Mucosa of rectum (tissue), 2 donors: Measurements from ENCODE around the gene STAM2.

Source experiments
- H3K27ac ChIP-seq, 2 donors: one replicate each; pipeline ENCODE4 v1.7.0; 2013; ENCODE audit warnings: inconsistent platforms in 2 of 2, low read depth in 2 of 2, low read length in 2 of 2
- H3K27me3 ChIP-seq, 2 donors: one replicate each; pipeline ENCODE4 v1.7.0; 2013; ENCODE audit warnings: low read length in 2 of 2; ENCODE audit not compliant: control insufficient read depth in 2 of 2, insufficient read depth in 2 of 2
- H3K36me3 ChIP-seq, 2 donors: one replicate each; pipeline ENCODE4 v1.7.0; 2013; ENCODE audit warnings: low read length in 2 of 2; ENCODE audit not compliant: control insufficient read depth in 2 of 2, insufficient read depth in 2 of 2
- H3K4me1 ChIP-seq, 2 donors: one replicate each; pipeline ENCODE4 v1.7.0; 2013; ENCODE audit warnings: low read length in 2 of 2, mild to moderate bottlenecking in 1 of 2; ENCODE audit not compliant: control insufficient read depth in 2 of 2, insufficient read depth in 2 of 2
- H3K4me3 ChIP-seq, 2 donors: one replicate each; pipeline ENCODE4 v1.7.0; 2013; ENCODE audit warnings: low read length in 2 of 2
- H3K9ac ChIP-seq, 2 donors: one replicate each; pipeline ENCODE4 v1.7.0; 2013; ENCODE audit warnings: low read length in 2 of 2, low read depth in 1 of 2, mild to moderate bottlenecking in 1 of 2
- H3K9me3 ChIP-seq, 2 donors: one replicate each; pipeline ENCODE4 v1.7.0; 2013; ENCODE audit warnings: low read length in 2 of 2; ENCODE audit not compliant: control insufficient read depth in 2 of 2
- donor health status: healthy.
- donor health status: Normal muscosa, but diverticular disease.

STAM2 gene

GRCh38 chr2:152175368-152176112, at the start of gene STAM2:
Gene STAM2 (minus strand): TSS chr2:152175763. CDS start chr2:152175642, 121 bp downstream.
- Histone ChIP-seq H3K4me3 (peak within 1 kb of the TSS; percentile 99 to 100), H3K27ac (peak within 1 kb of the TSS; percentile 97 to 99), H3K27me3 (no peaks in the 10 kb centered on the region), H3K4me1 (peaks cover 7 to 11% of the 10 kb centered on the region in 2 donors), H3K9me3 (no peaks in the 10 kb centered on the region), H3K36me3 (no peaks in the 10 kb centered on the region), H3K9ac (peak within 1 kb of the TSS; percentile 96)

DNA sequence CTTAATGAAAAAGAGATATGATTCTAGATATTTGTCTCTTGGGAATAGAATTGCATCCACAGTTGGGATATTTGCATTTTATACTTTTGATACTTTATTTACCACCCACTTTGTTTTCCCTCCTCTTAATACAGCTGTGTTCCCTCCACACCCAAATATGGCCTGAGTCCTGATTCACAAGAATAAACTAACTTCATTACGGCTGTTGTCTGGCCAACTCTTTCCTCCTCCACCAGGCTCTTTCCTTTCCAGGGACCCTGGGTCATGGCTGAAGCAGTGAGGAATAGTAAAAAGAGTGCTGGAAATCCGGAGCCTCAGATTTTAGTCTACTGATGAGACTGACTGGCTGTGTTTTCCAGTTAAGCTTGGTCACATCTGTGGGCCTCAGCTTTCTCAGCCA, 48.4 kb upstream of the STAM2 start:
- no peak overlapping the region for H3K4me3 ChIP-seq
- peak overlapping the region; percentile 18 to 41 for H3K27ac ChIP-seq
- H3K27me3 ChIP-seq: no peaks in the 10 kb centered on the region
- H3K9me3 ChIP-seq: no peaks in the 10 kb centered on the region
- H3K9ac ChIP-seq: no peak overlapping the region
- H3K4me1 ChIP-seq: peaks cover 4% of the 10 kb centered on the region in 2 donors
- no peaks in the 10 kb centered on the region for H3K36me3 ChIP-seq

GRCh38 chr2:152222975-152223637, 47.5 kb upstream of the STAM2 start:
- no peak overlapping the region for H3K27ac ChIP-seq
- H3K4me3 ChIP-seq: no peak overlapping the region
- H3K4me1 ChIP-seq: peaks cover 4% of the 10 kb centered on the region in 2 donors
- no peaks in the 10 kb centered on the region for H3K27me3 ChIP-seq
- H3K36me3 ChIP-seq: no peaks in the 10 kb centered on the region
- no peaks in the 10 kb centered on the region for H3K9me3 ChIP-seq
- H3K9ac ChIP-seq: no peak overlapping the region

GRCh38 chr2:152221839-152222238, 46.3 kb upstream of the STAM2 start:
- no peaks in the 10 kb centered on the region for H3K27me3 ChIP-seq
- H3K9me3 ChIP-seq: no peaks in the 10 kb centered on the region
- no peaks in the 10 kb centered on the region for H3K36me3 ChIP-seq
- H3K27ac ChIP-seq: no peak overlapping the region
- no peak overlapping the region for H3K9ac ChIP-seq
- H3K4me1 ChIP-seq: peaks cover 4% of the 10 kb centered on the region in 2 donors
- no peak overlapping the region for H3K4me3 ChIP-seq

DNA sequence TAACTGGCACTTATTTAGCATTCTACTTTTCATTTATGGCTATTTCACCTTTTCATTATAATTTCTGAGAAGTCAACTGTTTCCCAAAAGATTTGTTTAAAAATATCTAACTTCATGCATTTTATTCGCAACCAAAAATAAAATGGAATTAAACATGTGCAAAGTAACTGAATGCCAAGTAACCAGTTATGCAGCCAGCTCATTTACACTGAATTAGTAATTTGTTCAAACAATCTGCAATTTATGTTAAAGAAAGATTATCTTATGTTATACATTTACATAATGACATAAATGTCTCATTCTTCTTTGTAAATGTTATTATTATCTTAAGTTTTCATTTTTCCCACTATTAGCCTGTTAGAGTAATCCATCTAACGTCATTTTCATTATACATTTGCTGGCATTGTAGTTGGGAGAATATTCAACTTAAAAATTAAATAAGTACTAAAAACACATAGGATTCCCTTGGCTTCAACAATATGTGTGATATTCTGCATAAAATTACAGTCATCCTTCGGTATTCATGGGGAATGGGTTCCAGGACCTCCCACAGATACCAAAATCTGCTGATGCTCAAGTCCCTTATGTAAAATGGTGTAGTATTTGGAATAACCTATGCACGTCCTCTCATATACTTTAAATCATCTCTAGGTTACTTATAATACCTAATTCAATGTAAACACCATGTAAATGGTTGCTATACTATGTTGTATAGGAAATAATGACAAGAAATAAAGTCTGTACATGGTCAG, 43.7 kb upstream of the STAM2 start:
- Histone ChIP-seq H3K36me3 (no peaks in the 10 kb centered on the region), H3K27me3 (no peaks in the 10 kb centered on the region), H3K9me3 (no peaks in the 10 kb centered on the region), H3K9ac (no peak overlapping the region), H3K27ac (no peak overlapping the region), H3K4me1 (peaks cover 4% of the 10 kb centered on the region in 2 donors), H3K4me3 (no peak overlapping the region)

- Histone ChIP-seq H3K4me3 (no peak overlapping the region), H3K27ac (no peak overlapping the region), H3K27me3 (no peaks in the 10 kb centered on the region), H3K4me1 (no peaks in the 10 kb centered on the region), H3K9ac (no peak overlapping the region), H3K9me3 (no peaks in the 10 kb centered on the region), H3K36me3 (no peaks in the 10 kb centered on the region)
Observed at GRCh38 chr2:152201466-152201830, 25.9 kb upstream of the STAM2 start.

DNA sequence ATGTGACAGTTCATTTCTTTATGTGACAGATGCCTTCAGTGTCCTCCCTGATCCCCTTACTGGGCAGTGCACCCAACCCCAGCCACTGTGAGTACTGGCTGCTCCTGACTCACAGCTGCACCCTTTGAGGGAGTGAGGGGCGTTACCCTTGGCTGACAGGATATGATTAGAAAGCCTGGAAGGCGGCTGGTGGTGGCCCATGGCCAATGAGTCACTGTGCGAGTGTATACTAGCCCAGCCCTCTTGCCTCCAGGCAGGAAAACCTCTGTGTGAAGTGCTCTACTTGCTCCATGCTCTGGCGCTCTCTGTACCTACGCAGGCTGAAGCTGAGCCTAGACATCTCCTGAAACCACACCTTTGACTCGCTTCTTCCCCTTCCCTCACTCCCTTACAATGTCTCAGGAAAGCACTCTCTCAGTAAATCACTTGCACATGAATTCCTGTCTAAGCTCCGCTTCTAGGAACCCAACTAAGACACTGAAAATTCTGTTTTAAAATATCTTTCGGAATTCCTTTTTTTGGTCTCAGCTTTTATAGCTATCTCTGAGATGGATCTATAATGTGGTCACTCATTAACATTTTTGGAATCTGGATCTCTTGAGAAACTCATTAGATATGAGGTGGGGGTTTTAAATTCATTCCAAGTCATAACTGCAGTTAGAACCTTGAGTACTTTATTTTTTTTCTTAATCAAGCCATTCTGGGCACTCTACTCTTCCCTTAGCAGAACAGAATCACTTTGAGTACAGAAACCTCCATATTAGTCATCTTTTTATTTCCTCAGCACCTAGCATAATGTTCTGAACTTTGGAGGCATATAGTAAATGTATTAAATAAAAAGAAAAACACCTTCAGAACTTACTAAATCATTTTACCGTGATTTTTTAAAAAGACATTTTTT, 25.3 kb upstream of the STAM2 start:
- Histone ChIP-seq H3K4me1 (no peaks in the 10 kb centered on the region), H3K27ac (no peak overlapping the region), H3K4me3 (no peak overlapping the region), H3K27me3 (no peaks in the 10 kb centered on the region), H3K9ac (no peak overlapping the region), H3K9me3 (no peaks in the 10 kb centered on the region), H3K36me3 (no peaks in the 10 kb centered on the region)

GRCh38 chr2:152200101-152200500, 24.5 kb upstream of the STAM2 start:
- Histone ChIP-seq H3K27ac (no peak overlapping the region), H3K9ac (no peak overlapping the region), H3K36me3 (no peaks in the 10 kb centered on the region)

DNA sequence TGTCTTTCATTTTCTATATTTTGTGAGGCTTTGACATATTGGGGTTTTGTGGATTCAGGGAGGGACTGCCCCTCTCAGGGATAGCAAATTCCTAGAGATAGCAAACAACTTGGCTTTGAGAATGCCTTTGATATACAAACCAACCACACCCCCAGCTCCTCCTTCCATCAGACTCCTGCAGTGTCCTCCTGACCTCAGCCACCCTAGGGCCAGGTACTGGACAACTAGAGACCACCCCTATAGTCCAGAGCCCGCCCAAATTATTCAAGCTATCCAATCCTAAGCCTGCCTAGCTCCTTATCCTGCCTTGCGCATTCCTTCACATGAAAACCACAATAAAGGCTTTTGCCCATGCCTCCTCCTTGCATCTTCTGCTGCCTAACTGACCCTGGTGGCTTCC, 22.9 kb upstream of the STAM2 start:
- no peaks in the 10 kb centered on the region for H3K9me3 ChIP-seq
- H3K27ac ChIP-seq: no peak overlapping the region
- H3K9ac ChIP-seq: no peak overlapping the region
- H3K27me3 ChIP-seq: no peaks in the 10 kb centered on the region
- H3K4me3 ChIP-seq: no peak overlapping the region
- H3K36me3 ChIP-seq: no peaks in the 10 kb centered on the region
- H3K4me1 ChIP-seq: no peaks in the 10 kb centered on the region

More at GRCh38 chr2:152200101-152200500, 24.5 kb upstream of the STAM2 start:
- no peaks in the 10 kb centered on the region for H3K4me1 ChIP-seq
- H3K9me3 ChIP-seq: no peaks in the 10 kb centered on the region
- H3K27me3 ChIP-seq: no peaks in the 10 kb centered on the region
- H3K4me3 ChIP-seq: no peak overlapping the region
